Measurements from ENCODE around the gene COL4A1.

Gene COL4A1

DNA sequence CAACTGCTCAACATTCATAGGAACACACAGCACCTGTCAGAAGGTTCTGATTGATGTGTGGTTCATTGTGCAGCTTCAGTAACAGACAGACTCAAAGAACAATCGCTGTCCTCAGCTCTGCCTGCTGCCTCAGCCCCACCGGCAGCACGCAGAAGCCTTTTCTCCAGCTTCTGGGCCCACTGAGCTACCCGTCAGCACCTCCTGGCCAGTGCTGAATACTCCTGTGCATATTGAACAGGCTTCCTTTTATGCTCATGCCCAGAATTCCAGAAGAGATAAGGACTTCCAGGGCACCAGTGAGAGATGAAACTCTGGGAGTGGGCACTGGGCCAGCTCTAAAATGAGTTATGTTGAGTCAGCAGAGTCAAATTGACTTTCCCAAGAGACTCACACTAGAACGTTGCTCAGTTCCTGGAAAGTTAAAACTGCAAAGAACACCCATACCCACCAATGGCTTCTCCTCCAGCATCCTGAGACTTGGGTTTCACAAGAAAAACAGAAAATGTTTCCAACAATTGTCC is 119.3 kb downstream of the COL4A1 start:
- DNase-seq = no peak

DNA sequence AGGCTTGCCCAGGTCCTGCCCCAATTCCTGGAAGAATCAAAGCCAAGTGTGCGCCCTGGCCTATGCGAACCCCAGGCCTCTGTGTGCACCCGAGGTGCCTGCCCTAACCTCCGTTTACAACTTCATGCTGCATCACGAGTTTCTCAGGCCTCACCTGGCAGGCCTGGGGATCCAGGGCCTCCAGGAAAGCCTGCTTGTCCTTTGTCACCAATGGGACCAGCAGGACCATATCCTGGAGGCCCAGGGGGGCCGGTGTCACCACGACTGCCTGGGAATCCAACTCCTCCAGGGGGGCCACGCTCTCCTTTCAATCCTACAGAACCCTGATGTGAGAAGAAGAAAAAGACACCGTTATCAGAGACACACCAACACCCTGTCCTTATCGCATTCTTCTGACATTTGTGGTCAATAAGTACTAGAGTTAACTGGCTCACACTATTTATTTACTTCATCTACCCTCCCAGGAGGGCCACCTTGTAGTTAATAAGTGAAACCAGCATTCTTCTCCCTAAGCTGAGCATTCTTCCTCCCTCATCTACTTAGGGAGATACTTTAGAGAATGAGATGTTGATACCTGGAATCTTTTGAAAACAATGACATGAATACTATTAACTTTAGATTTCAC is 120.6 kb downstream of the COL4A1 start:
- no peak for DNase-seq

DNA sequence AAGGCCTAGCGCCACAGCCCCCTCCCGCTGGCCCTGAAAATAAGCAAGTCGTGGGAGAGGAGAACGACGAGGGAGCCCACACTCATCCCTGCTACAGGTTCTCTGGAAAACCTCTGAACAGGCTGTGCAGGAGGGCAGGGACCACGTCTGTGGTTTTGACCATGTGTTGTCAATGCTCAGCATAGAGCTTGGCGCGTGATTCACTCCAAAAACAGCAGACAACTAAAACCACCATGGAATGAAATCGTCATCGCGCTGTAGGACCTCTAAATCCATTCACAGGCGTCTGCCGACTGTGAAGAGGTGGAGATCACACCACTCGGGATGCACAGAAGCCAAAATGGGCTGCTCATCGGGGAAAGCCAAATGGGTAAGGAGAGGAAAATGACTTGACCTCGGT is 121.3 kb downstream of the COL4A1 start:
- DNase-seq = no peak

DNA sequence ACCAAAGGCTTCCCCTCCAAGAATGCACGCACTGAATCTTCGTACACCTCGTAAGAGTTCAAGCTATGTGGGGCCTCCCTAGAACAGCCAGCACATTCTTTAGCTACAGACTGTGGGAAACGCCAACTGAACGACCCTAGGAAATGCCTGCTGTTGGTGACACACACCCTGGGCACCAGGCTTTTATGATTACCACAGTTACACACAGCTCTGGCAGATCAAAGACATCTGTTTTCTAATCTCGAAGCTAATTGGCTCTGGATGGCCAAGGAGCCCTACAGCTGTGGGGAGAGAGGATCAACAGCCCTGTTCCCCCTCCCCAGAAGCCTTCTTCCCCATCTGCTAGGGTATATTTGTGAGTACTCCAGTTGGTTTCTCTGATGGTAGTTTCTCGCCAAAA is 123.0 kb downstream of the COL4A1 start:
- DNase-seq = no peak

DNA sequence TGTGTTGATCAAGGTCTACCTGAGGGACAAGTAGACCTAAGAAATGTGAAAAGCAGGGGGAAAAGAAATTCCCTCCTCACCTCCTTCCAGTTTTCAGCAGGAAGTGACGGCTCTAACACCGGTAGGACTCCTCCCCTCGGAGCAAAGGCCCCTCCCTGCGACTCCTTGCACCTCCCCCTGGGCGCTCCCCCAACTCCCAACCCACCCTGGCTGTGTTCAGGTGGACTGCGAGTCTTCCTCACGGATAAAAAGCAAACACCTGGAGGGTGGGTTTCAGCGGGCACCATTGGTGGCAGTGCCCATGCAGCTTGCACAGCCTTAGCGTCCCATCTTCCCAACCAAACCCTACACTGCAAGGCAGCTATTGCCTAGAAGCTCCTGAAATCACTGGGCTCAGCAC is 124.5 kb downstream of the COL4A1 start:
- DNase-seq = no peak

DNA sequence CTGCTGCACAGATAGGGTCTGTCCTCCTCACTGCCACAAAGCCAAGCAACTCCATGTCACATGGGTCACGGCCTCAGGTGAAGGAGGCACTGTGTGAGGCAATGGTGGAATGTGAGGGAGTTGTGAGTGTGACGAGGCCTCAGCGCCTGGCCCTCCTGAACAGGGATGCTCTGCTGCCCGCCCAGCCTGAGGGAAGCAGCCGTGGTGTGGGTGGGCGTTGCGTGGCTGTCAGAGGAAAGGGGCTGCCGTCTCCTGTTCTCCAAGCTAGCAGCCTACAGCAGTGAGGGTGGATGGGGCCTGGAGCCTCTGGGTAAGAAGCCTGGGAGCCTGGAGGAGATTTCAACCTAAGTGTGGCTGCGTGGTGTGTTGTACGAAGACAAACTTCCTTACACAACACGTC is 125.0 kb downstream of the COL4A1 start:
- DNase-seq = no peak

DNA sequence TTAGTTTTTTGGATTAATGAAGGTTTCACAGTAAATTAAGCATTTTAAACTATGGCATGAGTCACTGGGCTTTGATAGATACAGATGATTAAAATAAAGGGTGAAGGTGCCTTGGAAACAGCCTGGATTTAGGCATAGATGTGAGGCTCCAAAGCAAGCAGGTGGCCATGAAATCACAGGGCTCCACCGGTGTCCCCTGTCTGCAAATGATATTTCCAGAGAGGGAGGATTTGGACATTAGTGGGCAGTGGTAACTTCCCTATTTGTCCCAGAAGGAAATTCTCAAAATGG is 127.2 kb downstream of the COL4A1 start:
- no peak for DNase-seq

DNA sequence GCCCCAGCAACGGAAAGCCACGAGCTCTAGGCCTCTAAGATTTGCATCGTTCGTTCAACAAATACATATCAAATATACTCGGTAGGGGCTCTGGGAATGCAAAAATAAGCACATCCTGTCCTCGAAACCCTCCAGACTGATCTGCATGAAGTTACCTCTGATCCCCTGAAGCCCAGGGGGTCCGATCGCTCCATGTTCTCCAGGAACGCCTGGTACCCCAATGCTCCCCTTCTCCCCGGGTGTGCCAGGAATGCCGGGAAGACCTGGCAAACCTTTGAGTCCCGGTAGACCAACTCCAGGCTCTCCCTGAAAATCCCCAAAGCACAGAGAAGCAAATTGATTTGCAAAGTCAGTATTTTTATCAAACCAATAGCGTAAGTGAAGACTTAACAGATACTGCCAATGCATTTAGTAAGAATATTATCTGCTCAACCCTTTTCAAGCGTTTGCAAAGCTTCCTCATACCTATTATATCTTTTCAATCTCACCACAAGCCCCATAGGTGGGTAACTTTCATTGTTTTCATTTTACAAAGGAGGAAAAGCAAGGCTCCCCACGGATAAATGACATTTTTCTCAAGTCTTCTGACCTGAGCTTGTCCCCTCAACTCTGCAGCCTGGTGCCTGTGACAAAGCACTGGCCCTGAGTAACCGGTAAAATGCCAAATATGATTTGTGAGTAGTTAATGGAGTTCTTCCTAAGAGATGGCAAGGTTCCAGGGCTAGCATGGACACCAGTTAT is 127.7 kb downstream of the COL4A1 start:
- DNase-seq = no peak

DNA sequence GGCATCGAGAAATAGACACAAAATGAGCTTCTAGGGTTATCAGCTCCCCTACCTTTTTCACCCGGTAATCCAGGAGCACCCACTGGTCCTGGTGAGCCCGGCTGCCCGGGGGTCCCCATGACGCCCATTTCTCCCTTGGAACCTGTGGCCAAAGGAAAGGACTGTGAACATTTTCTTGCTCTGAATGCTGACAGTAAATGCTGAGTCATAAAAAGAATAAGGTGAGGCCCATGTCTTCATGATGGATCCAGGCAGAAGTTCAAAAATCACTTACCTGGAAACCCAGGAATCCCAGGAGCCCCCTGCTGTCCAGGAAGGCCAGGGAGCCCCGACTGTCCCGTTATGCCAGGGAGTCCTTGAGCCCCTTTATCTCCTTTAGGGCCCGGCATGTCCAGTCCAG is 129.2 kb downstream of the COL4A1 start:
- DNase-seq = no peak

DNA sequence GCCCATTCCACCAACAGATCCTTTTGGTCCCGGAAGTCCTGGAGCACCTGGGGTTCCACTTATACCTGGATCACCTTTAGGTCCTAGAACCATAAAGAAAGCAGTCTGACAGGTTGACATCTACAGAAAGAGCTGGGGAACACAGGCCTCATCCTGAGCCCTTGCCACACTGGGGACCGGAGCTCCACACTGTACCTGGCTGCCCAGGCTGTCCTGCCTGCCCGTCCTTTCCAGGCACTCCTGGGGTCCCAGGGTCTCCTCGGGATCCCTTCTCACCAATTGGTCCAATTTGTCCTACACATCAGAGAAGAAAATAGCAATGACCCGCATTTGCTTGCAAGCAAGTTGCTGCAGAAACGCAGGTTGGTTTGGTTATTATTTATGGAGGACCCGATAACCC is 130.5 kb downstream of the COL4A1 start:
- DNase-seq = no peak

DNA sequence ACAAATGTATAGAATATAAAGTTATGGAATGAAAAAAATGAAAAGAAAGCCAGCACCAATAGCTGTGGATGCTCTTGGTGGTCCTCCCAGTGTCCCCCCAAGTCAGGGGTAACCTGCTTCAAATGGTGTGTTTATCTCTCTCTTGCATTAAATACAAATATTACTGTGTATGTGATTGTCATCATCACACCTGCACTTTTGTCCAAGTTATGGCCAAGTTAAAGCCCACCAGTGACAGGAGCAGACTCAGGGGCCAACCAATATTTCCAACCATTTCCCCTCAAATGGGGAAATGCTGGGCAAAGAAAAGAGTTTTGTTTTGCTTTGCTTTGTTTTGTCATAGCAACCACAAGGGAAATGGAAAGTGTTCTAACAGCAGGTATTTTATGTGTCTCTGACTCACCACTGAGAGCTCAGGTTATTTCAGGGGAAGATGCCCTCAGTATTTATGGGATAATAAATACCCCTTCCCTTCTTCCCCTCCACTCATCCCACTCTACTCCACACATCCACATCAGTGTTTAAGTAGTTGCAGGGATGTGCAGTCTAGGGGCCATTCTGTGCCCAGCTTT is 133.6 kb downstream of the COL4A1 start:
- no peak for DNase-seq

DNA sequence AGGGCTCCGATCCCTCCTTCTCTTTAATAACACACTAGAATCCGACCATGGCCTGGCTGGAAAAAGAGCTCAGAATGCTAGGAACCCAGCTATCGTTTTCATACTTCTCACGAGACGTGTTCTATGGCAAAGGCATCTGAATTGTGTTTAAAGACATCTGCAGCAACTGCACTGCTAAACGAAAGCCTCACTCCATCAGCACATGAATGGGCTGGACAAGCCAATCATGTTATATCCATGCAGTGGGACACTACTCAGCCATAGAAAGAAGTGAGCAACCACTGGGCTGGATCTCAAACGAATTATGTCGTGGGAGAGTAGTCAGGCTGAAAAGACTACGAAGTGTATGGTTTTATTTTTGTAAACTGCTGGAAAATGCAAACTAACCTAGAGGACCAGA is 136.1 kb downstream of the COL4A1 start:
- no peak for DNase-seq

DNA sequence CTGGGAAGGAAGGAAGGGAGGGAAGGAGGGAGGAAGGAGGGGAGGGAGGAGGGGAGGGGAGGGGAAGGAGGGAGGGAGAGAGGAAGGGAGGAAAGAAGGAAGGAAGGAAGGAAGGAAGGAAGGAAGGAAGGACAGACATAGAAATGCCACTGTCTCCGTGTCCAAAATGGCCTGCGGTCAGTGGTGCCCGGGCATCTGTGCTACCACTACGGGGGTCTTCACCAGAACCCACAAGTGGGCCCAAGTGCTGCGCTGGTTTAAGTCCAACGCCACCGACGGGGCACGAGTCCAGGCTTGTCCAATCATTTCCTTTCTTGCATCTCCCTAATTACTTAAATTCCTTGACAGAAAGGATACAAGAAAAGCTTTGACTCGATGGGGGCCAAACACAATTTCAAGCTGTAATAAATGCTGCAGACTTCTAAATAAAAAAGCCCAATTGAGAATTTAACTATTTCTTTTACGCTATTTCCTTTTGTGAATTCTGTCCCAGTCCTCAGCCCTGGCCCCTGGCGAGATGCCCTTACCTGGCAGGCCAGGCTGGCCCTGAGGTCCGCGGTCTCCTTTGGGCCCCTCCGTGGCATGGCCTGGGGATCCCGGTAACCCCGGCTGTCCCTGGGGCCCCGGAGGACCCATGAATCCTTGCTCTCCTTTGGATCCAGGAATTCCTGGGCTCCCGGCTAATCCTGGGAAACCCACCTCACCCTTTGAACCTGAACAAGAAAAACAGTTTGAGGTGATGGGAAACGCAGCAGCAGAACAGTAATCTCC is 136.8 kb downstream of the COL4A1 start:
- no peak for DNase-seq

DNA sequence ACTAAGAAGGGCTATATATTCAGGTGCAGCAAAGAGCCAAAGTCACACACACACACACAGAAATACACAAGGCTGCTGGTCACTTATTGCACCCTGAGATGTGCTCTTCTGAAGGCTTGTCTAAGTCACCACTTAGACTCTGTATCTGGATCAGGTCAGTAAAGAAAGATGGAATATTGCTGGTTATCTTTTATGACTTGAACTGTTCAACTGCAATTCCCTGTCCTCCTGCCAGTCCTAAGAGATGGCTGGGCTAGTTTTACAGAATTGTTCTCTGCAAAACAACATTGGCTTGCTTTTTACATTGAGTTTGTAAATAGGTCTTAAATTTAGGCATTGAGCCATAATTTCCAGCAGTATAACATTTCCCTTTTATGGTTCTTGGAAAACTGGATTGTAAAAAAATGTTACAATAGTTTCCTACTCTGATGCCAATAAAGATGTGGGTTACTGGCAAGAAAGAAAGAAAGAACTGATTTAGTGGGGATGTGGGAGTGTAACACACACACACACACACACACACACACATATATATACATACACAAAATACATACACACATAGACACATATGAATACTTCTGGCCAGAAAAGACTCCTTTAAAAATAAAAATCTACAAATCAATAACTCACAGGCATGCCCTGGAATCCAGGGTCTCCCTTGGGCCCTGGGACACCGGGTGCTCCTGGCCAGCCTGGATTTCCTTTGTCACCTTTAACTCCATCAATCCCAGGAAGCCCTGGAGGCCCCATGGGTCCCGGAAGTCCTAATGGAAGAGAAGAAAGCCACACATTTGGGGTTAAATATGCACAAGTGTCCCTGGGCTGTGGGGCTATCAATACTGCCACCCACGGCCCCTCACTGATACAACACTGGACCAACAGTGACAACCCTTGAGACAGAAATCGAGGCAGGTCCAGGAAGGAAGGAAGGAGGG is 137.7 kb downstream of the COL4A1 start:
- no peak for DNase-seq

DNA sequence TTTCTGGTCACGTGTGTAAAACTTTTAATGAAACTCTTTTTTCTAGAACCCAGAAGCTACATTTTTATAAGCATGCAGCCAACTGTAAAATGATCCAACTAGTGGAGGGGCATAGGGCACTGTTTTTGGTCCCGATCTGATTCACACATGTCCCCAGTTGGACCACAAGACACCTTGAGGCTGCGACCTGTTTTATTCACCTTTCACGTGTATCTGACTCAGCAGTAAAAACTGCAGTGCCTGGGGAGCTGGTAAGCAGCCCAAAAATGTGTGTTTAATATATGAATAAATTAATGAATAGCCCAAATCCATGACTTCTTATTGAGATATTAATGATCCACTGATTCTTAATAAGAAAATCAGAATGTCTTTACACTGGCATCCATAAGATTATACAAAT is 140.4 kb downstream of the COL4A1 start:
- DNase-seq = no peak

DNA sequence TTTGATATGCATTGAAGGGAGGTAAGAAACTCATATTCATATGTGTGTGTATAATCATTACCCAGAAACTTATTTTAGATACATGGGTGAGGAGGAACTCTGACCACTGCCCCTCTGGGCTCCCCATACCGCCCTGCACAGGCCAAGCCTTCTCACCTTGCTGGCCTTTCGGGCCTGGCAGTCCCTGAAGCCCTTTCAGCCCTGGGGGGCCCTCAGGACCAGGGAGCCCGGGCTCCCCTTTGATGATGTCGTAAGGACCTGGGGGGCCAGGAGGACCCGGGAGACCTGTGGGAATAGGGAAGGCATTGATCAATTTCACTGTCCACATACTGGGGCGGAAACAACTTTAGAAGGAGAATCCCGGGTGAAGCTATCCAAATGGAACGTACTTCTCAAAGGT is 142.3 kb downstream of the COL4A1 start:
- DNase-seq = no peak

DNA sequence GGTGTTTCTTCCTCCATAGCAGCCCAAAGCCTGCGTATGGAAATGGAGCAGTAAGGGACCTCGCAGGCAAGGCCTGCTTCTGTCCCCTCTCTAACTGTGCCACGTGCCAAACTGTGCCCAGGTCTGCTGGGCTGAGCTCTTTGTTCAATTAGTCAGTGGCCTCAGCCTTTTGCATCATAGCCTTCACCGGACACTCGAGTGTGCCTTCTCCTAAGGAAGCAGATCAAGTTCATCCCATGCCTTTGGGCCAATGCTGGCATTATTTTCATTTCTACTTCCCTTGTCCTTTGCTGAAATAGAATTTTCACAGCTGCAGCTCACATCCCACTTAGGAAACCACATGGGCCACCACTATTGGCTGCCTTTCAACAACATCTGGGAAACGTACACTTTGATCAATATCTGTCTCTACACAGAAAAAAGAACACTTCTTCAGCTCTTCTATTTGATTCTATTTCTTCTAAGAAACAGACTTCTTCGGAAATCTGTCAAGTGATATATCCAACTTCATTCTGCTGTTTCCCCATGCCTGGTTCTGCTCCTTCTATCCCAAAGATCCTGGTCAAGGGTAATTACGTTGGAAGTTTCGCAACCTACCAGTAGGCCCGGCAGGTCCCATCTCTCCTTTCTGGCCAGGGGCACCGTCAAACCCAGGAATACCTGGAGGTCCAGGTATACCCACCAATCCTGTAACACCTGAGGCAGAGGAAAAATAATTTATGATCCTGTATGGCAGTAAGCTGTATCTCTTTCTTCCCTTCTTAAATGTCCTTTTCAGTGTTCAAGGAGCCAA is 143.9 kb downstream of the COL4A1 start:
- DNase-seq = no peak

DNA sequence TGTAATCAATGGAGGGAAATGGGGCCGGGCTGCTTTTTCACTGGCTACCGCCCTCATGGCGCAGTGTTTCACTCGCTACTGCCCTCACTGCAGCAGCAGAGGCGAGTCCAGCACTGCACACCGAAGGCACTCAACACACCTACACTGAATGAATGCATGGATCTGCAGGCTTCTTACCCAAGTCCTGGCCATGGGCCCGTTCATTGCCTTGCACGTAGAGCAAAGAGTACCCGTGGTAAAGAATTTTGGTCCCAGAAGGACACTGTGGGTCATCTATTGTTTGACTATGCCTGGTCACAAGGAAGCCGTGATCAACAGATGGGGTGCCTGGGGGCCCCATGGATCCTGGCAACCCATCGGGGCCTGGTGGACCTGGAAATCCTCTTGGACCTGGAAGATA is 144.9 kb downstream of the COL4A1 start:
- DNase-seq = no peak

DNA sequence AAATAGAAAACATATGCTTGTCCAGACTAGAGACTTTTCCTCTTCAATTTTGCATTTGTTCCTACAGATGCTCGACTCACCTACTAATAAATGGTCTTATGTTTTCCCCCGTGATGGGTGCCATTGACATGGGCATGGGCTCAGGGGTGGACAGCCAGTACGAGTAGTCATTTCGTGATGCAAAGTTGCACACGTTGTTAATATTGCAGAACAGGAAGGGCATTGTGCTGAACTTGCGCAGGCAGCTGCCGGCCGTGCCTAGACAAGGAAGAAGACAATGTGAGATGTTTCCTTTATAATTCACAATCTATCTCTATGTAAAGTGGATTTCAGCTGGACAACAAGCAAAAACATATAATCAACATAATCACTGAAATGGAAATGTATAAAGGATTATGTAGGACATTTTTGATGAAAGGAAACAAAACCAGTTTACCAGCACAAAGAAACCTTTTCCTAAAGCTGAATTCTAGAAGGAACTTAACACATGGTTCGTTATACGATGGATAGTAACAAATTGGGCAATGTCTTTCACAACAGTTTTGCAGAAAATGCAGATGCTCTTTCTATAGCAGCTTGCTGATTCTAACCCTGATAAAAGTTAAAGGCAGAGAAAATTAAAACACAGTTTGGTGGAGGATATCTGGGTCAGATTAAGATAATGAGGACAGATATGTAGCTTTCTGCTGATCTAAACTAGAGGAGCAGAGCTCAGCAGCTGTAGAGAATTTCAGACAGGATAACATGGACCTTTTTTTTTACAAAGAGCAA is 145.7 kb downstream of the COL4A1 start:
- DNase-seq = no peak

DNA sequence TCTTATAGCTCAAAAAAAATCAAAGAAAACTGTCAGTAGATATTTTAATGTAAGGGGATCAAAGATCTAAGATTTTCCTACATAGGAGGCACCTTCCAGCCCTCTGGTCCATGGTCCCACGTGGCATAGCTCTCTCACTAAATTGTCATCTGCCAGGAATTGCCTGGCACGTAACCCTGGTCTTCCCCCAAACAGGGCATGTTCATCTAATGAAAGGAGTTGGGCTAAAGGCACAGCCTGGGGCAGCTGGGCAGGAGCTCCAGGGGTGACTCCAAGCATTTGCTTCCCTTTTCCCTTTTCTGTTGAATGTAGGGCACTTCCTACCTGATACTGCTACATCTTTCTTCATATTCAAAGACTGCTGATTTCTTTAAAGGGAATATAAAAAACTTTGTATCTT is 148.7 kb downstream of the COL4A1 start:
- no peak for DNase-seq

DNA sequence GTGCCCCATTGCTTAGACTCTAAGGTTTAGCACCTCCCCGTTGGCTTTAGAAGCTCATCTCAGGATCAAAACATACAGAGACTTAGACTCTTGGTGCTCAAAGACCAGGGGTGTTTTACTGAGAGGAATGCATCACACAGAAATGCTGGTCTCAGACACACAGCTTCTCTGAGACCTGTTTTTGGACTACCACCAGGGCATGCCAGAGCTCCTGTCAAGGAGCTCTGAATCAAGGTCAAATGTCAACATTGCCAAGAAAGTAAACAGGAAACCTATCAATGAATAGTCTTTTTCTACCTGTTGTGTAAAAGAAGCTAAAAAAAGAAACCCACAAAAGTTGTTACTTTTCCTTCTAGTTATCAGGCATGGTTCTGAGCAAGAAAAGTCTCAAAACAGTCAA is 149.2 kb downstream of the COL4A1 start:
- DNase-seq = no peak
